Naive thymus-derived CD8-positive, alpha-beta T cell (primary cell): ENCODE results near the gene RGL2. TPM values are rescaled to one million over a fixed set of nuclear protein-coding genes. Genes with fewer than 3 reads are reported as not detected.

Experiments
- ATAC-seq, 2 donors: fragments of 150-1000 bp; cut with Tn5 transposase in 1 of 2; sonication (Bioruptor Pico), chemical (Tn5 transposase) in 1 of 2; 1 replicate in 1 of 2; 2 replicates in 1 of 2; pipeline ENCODE4 v1.10.0; 2021; ENCODE audit warnings: mild to moderate bottlenecking in 2 of 2, moderate library complexity in 2 of 2
- POLR2A ChIA-PET: fragments of 350-600 bp; sonication (Branson Sonifier 250); formaldehyde crosslinking; loops from one replicate; lab custom pipeline; 2021; ENCODE audit warnings: antibody characterized with exemption; lab: Charles Lee
- DNase-seq, 10 donors: peaks; one replicate each; pipeline versions ENCODE4 v3.0.0 to v3.0.0-alpha.2; 2020 to 2022
- H3K27ac Mint-ChIP-seq, 10 donors: one replicate each; pipeline ENCODE4 v1.8.0; 2020 to 2022; ENCODE audit warnings: mild to moderate bottlenecking in 10 of 10, mixed read lengths in 10 of 10, moderate library complexity in 4 of 10, inconsistent platforms in 1 of 10
- H3K27me3 Mint-ChIP-seq, 5 donors: one replicate each; pipeline ENCODE4 v1.8.0; 2021 to 2022; ENCODE audit warnings: mixed read lengths in 5 of 5
- H3K36me3 Mint-ChIP-seq, 3 donors: one replicate each; pipeline ENCODE4 v1.8.0; 2020 to 2022; ENCODE audit warnings: mixed read lengths in 3 of 3, mild to moderate bottlenecking in 2 of 3, inconsistent platforms in 1 of 3
- H3K4me1 Mint-ChIP-seq, 4 donors: one replicate each; pipeline ENCODE4 v1.8.0; 2021 to 2022; ENCODE audit warnings: mixed read lengths in 4 of 4
- H3K4me3 Mint-ChIP-seq, 10 donors: one replicate each; pipeline ENCODE4 v1.8.0; 2020 to 2022; ENCODE audit warnings: mild to moderate bottlenecking in 10 of 10, mixed read lengths in 10 of 10, moderate library complexity in 6 of 10, inconsistent platforms in 1 of 10
- H3K9me3 Mint-ChIP-seq, 9 donors: one replicate each; pipeline ENCODE4 v1.8.0; 2020 to 2022; ENCODE audit warnings: mixed read lengths in 9 of 9, mild to moderate bottlenecking in 3 of 9, inconsistent platforms in 1 of 9, moderate library complexity in 1 of 9
- polyA plus RNA-seq, 3 donors: library from polyadenylated mRNA; unstranded; fragments of 300-500 nt; fragmentation: Illumina TruSeq; gene quantifications; one replicate each; pipeline ENCODE4 v1.2.3, GENCODE V29; 2021
- total RNA-seq, 8 experiments: library from RNA in 2 of 8; stranded (reverse) in 2 of 8; gene quantifications; one replicate each; pipeline ENCODE4 v1.2.3 and lab custom pipeline; 2021 to 2026

Gene RGL2
- total and polyA plus RNA-seq, 5 experiments from 2014 or later, result 5.3 to 66.4 (median 9.9) TPM

- H3K4me3 Mint-ChIP-seq, result peak overlapping the region in 2 of 10 donors; percentile 29 to 52
These were observed 3.1 kb upstream of the RGL2 start for GRCh38 chr6:33301877-33302276.

GRCh38 chr6:33299237-33299944, 649 bp upstream of the RGL2 start:
- peaks cover 0 to 62% (median 2%) of the 10 kb centered on the region in 3 donors for H3K36me3 Mint-ChIP-seq
- H3K9me3 Mint-ChIP-seq, result peaks cover 0 to 2% (median 0%) of the 10 kb centered on the region in 9 donors
- H3K27me3 Mint-ChIP-seq, result peaks cover 0 to 2% (median 0%) of the 10 kb centered on the region in 5 donors
- peak overlapping the region; percentile 94 to 100 (median 98) for H3K4me3 Mint-ChIP-seq
- ATAC-seq (peak; percentile 82 to 88), DNase-seq (peak; percentile 86 to 95 (median 92))
- POLR2A ChIA-PET, result interaction anchor here (0.6 to 7.4 kb wide), 27 partner anchors 8 to 328 kb away, joined by 3 to 106 read pairs (median 5); partner anchors contain the start of genes B3GALT4, CUTA, ITPR3 and PFDN6
- H3K4me1 Mint-ChIP-seq, result peaks cover 20 to 49% (median 43%) of the 10 kb centered on the region in 4 donors
- peak overlapping the region; percentile 94 to 100 (median 99) for H3K27ac Mint-ChIP-seq

More at GRCh38 chr6:33301877-33302276, 3.1 kb upstream of the RGL2 start:
- peaks cover 0 to 2% (median 0%) of the 10 kb centered on the region in 9 donors for H3K9me3 Mint-ChIP-seq
- POLR2A ChIA-PET, result interaction anchor here (0.6 to 7.4 kb wide), 9 partner anchors 9 to 894 kb away, joined by 4 to 101 read pairs (median 15); partner anchors contain the start of genes B3GALT4, PFDN6, RPS18 and TAPBP
- peaks cover 0 to 2% (median 0%) of the 10 kb centered on the region in 5 donors for H3K27me3 Mint-ChIP-seq
- H3K36me3 Mint-ChIP-seq, result peaks cover 0 to 69% (median 4%) of the 10 kb centered on the region in 3 donors
- ATAC-seq, result no peak
- peak overlapping the region in 8 of 10 donors; percentile 24 to 97 (median 64) for H3K27ac Mint-ChIP-seq
- peaks cover 28 to 61% (median 56%) of the 10 kb centered on the region in 4 donors for H3K4me1 Mint-ChIP-seq
- no peak for DNase-seq

- ATAC-seq (peak; percentile 26 to 29), DNase-seq (peak; percentile 30 to 82 (median 68))
- Mint-ChIP-seq H3K9me3 (peaks cover 0 to 2% (median 0%) of the 10 kb centered on the region in 9 donors), H3K36me3 (peaks cover 0 to 58% (median 4%) of the 10 kb centered on the region in 3 donors), H3K4me3 (peak overlapping the region; percentile 94 to 100 (median 98)), H3K4me1 (peaks cover 16 to 43% (median 39%) of the 10 kb centered on the region in 4 donors), H3K27me3 (peaks cover 0 to 2% (median 0%) of the 10 kb centered on the region in 5 donors), H3K27ac (peak overlapping the region; percentile 93 to 100 (median 98))
- POLR2A ChIA-PET, result interaction anchor here (0.8 to 7.4 kb wide), 20 partner anchors 9 to 330 kb away, joined by 3 to 106 read pairs (median 8); partner anchors contain the start of genes B3GALT4, BRD2, CUTA and PFDN6
These were observed 578 bp downstream of the RGL2 start for GRCh38 chr6:33297956-33298772.

- no peak for ATAC-seq
- H3K36me3 Mint-ChIP-seq, result peaks cover 0 to 58% (median 4%) of the 10 kb centered on the region in 3 donors
- H3K4me3 Mint-ChIP-seq, result peak overlapping the region; percentile 57 to 97 (median 66)
- peaks cover 18 to 43% (median 39%) of the 10 kb centered on the region in 4 donors for H3K4me1 Mint-ChIP-seq
- H3K27me3 Mint-ChIP-seq, result peaks cover 0 to 2% (median 0%) of the 10 kb centered on the region in 5 donors
- POLR2A ChIA-PET, result interaction anchor here (1.0 to 7.4 kb wide), 11 partner anchors 8 to 329 kb away, joined by 3 to 106 read pairs (median 13); partner anchors contain the start of genes B3GALT4, BRD2, PFDN6 and RPS18
- peak overlapping the region; percentile 43 to 99 (median 88) for H3K27ac Mint-ChIP-seq
- DNase-seq, result no peak
- peaks cover 0 to 2% (median 0%) of the 10 kb centered on the region in 9 donors for H3K9me3 Mint-ChIP-seq
These were observed 1.3 kb downstream of the RGL2 start for GRCh38 chr6:33297406-33297955.

- H3K9me3 Mint-ChIP-seq, result peaks cover 0 to 2% (median 0%) of the 10 kb centered on the region in 9 donors
- no peak for DNase-seq
- peaks cover 18 to 42% (median 39%) of the 10 kb centered on the region in 4 donors for H3K4me1 Mint-ChIP-seq
- peaks cover 0 to 58% (median 4%) of the 10 kb centered on the region in 3 donors for H3K36me3 Mint-ChIP-seq
- ATAC-seq, result no peak
- H3K27ac Mint-ChIP-seq, result peak overlapping the region; percentile 60 to 99 (median 88)
- peak overlapping the region; percentile 59 to 97 (median 69) for H3K4me3 Mint-ChIP-seq
- POLR2A ChIA-PET, result interaction anchor here (1.0 to 7.4 kb wide), 10 partner anchors 8 to 48 kb away, joined by 3 to 106 read pairs (median 44); partner anchors contain the start of genes B3GALT4, PFDN6, RPS18 and TAPBP
- peaks cover 0 to 2% (median 0%) of the 10 kb centered on the region in 5 donors for H3K27me3 Mint-ChIP-seq
These were observed 1.8 kb downstream of the RGL2 start for GRCh38 chr6:33296797-33297405.

GRCh38 chr6:33295621-33296369, 2.9 kb downstream of the RGL2 start:
- Mint-ChIP-seq H3K36me3 (peaks cover 0 to 53% (median 4%) of the 10 kb centered on the region in 3 donors), H3K4me1 (peaks cover 21 to 43% (median 40%) of the 10 kb centered on the region in 4 donors), H3K27me3 (peaks cover 0 to 2% (median 0%) of the 10 kb centered on the region in 5 donors), H3K4me3 (peak overlapping the region in 5 of 10 donors; percentile 20 to 97 (median 72)), H3K27ac (peak overlapping the region in 7 of 10 donors; percentile 60 to 99 (median 89)), H3K9me3 (peaks cover 0 to 2% (median 0%) of the 10 kb centered on the region in 9 donors)
- DNase-seq (no peak), ATAC-seq (no peak)
- POLR2A ChIA-PET, result interaction anchor here (1.1 to 7.4 kb wide), 5 partner anchors 14 to 25 kb away, joined by 5 to 106 read pairs (median 89); partner anchors contain the start of genes B3GALT4, RPS18, TAPBP and VPS52

GRCh38 chr6:33294086-33294823, 4.5 kb downstream of the RGL2 start:
- peaks cover 0 to 42% (median 4%) of the 10 kb centered on the region in 3 donors for H3K36me3 Mint-ChIP-seq
- peaks cover 0 to 2% (median 0%) of the 10 kb centered on the region in 5 donors for H3K27me3 Mint-ChIP-seq
- POLR2A ChIA-PET, result interaction anchor here (0.9 to 6.1 kb wide), 2 partner anchors 17 to 45 kb away, joined by 3 to 106 read pairs; partner anchors contain the start of gene B3GALT4
- H3K4me1 Mint-ChIP-seq, result peaks cover 20 to 46% (median 42%) of the 10 kb centered on the region in 4 donors
- DNase-seq (no peak), ATAC-seq (no peak)
- no peaks in the 10 kb centered on the region for H3K9me3 Mint-ChIP-seq
- H3K27ac Mint-ChIP-seq, result peak overlapping the region in 3 of 10 donors; percentile 3 to 80 (median 73)
- H3K4me3 Mint-ChIP-seq, result no peak overlapping the region

- H3K9me3 Mint-ChIP-seq, result no peaks in the 10 kb centered on the region
- peaks cover 0 to 44% (median 6%) of the 10 kb centered on the region in 3 donors for H3K36me3 Mint-ChIP-seq
- peak overlapping the region in 4 of 10 donors; percentile 8 to 86 (median 29) for H3K27ac Mint-ChIP-seq
- DNase-seq, result no peak
- ATAC-seq, result no peak
- H3K27me3 Mint-ChIP-seq, result peaks cover 0 to 1% (median 0%) of the 10 kb centered on the region in 5 donors
- POLR2A ChIA-PET, result interaction anchor here (0.6 to 0.9 kb wide), 2 partner anchors 44 to 52 kb away, joined by 3 read pairs; no protein-coding TSS in a partner anchor
- peak overlapping the region in 1 of 10 donors; percentile 65 for H3K4me3 Mint-ChIP-seq
- H3K4me1 Mint-ChIP-seq, result peaks cover 20 to 51% (median 48%) of the 10 kb centered on the region in 4 donors
These were observed 5.6 kb downstream of the RGL2 start for GRCh38 chr6:33292996-33293682.

GRCh38 chr6:33290459-33290858, 8.3 kb downstream of the RGL2 start:
- H3K36me3 Mint-ChIP-seq, result peaks cover 0 to 53% (median 10%) of the 10 kb centered on the region in 3 donors

More at GRCh38 chr6:33290459-33290858, 8.3 kb downstream of the RGL2 start:
- Mint-ChIP-seq H3K4me1 (peaks cover 22 to 51% (median 48%) of the 10 kb centered on the region in 4 donors), H3K27me3 (no peaks in the 10 kb centered on the region), H3K27ac (peak overlapping the region; percentile 14 to 97 (median 93)), H3K9me3 (no peaks in the 10 kb centered on the region), H3K4me3 (peak overlapping the region; percentile 87 to 100 (median 99))
- POLR2A ChIA-PET, result interaction anchor here (0.8 to 7.0 kb wide), 9 partner anchors 8 to 446 kb away, joined by 3 to 128 read pairs (median 36); partner anchors contain the start of genes B3GALT4, RGL2, RPS18 and TAPBP
- no peak for ATAC-seq
- no peak for DNase-seq
